ENCODE results near the gene ETNK1. TPM values are rescaled to one million over a fixed set of nuclear protein-coding genes. Genes with fewer than 3 reads are reported as not detected.

The ETNK1 gene
- total and polyA plus RNA-seq, 3 donors from 2014 or later = 61.3 to 81.4 (median 66.7) TPM

GRCh38 chr12:22709292-22709691 is 84.3 kb downstream of the ETNK1 start:
- Histone ChIP-seq H3K4me3 (no peak overlapping the region), H3K27me3 (no peaks in the 10 kb centered on the region), H3K9me3 (no peaks in the 10 kb centered on the region), H3K4me1 (no peaks in the 10 kb centered on the region), H3K36me3 (ENCODE audit: low read depth, missing control alignments) (no peaks in the 10 kb centered on the region), H3K27ac (no peak overlapping the region)
- DNase-seq = no peak
- TF ChIP-seq CTCF (IDR thresholded peaks at IDR 0.05) (peak; percentile 35 to 49 (median 44)), POLR2A (IDR thresholded peaks at IDR 0.05) (no peak)
- intact Hi-C loops (cut with DNase I; ENCODE audit: low total_unique reads) = no loop called here
- WGBS, 2 donors = 26 to 32% methylated on average over 5 of the region's 5 CpGs

DNA sequence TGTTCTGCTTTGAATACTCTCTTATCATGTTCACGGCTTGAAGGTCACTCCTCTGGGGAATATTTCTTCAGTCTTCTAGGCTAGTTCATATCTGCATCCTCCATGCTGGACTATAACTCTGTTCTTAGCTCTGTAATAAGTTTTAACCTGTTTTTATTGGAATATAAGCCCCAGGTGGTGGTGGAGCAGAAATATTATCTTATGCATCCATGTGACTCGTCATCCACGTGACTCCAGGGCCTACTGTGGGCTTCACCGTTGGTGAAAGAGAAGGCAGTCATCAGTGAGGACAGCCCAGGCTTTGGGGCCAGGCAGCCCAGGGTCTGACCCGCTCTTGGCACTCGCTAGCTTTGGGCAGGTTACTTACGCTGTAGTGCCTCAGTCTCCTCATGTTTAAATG is 87.1 kb downstream of the ETNK1 start:
- intact Hi-C loops (cut with DNase I; ENCODE audit: low total_unique reads) = no loop called here
- no peaks in the 10 kb centered on the region for H3K27me3 ChIP-seq
- H3K9me3 ChIP-seq = no peaks in the 10 kb centered on the region
- no peaks in the 10 kb centered on the region for H3K4me1 ChIP-seq
- 81% methylated on average over 7 of the region's 7 CpGs for WGBS, 2 donors
- H3K36me3 ChIP-seq (ENCODE audit: low read depth, missing control alignments) = no peaks in the 10 kb centered on the region
- TF ChIP-seq CTCF (IDR thresholded peaks at IDR 0.05) = no peak
- TF ChIP-seq POLR2A (IDR thresholded peaks at IDR 0.05) = no peak
- no peak overlapping the region for H3K4me3 ChIP-seq
- no peak for DNase-seq
- no peak overlapping the region for H3K27ac ChIP-seq

DNA sequence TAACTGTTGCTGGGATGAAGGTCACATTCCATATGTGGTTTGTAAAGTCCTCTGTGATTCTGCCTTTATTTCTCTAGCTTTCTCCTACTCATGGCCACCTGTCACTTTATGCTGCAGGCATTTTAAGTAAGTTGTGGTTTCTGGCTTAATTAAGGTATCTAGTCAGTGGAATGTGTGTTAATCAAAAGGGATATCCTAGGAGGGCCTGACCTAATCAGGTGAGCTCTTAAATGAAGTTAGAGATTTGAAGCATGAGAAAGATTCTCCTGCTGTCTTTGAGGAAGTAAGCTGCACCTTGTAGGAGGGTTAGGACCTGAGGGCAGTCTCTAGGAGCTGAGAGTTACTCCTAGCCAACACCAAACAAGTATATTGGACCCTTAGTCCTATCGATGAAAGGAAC is 90.3 kb downstream of the ETNK1 start:
- Histone ChIP-seq H3K4me3 (no peak overlapping the region), H3K27ac (no peak overlapping the region), H3K27me3 (no peaks in the 10 kb centered on the region), H3K9me3 (no peaks in the 10 kb centered on the region), H3K36me3 (ENCODE audit: low read depth, missing control alignments) (no peaks in the 10 kb centered on the region), H3K4me1 (no peaks in the 10 kb centered on the region)
- intact Hi-C loops (cut with DNase I; ENCODE audit: low total_unique reads) = no loop called here
- TF ChIP-seq CTCF (IDR thresholded peaks at IDR 0.05) = no peak
- TF ChIP-seq POLR2A (IDR thresholded peaks at IDR 0.05) = no peak
- DNase-seq = no peak
- 92 to 100% methylated on average over 1 of the region's 1 CpG for WGBS, 2 donors

GRCh38 chr12:22719745-22720144 is 94.8 kb downstream of the ETNK1 start:
- 87 to 91% methylated on average over 4 of the region's 4 CpGs for WGBS, 2 donors
- H3K9me3 ChIP-seq = no peaks in the 10 kb centered on the region
- H3K27ac ChIP-seq = no peak overlapping the region
- TF ChIP-seq POLR2A (IDR thresholded peaks at IDR 0.05) (no peak), CTCF (IDR thresholded peaks at IDR 0.05) (no peak)
- no peaks in the 10 kb centered on the region for H3K36me3 ChIP-seq (ENCODE audit: low read depth, missing control alignments)
- H3K4me3 ChIP-seq = no peak overlapping the region
- DNase-seq = no peak
- no peaks in the 10 kb centered on the region for H3K27me3 ChIP-seq
- intact Hi-C loops (cut with DNase I; ENCODE audit: low total_unique reads) = no loop called here
- no peaks in the 10 kb centered on the region for H3K4me1 ChIP-seq

DNA sequence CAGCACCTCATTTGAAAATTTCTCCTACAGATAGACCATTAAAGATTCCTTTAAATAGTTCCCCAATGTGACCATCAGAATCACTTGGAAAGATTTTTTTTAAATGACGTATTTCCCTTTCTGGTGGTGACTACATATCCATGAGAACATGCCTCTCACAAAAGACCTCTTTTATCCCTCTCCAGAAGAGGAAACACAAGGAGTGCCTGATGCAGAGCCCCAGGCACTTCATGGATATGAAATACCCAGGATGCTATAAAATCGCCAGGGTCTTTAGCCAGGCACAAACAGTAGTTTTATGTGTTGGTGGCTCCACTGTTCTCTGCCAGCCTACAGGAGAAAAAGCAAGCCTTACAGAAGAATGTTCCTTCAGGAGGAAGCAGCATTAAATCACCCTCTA is 97.1 kb downstream of the ETNK1 start:
- TF ChIP-seq POLR2A (IDR thresholded peaks at IDR 0.05) (no peak), CTCF (IDR thresholded peaks at IDR 0.05) (no peak)
- intact Hi-C loops (cut with DNase I; ENCODE audit: low total_unique reads) = no loop called here
- H3K9me3 ChIP-seq = no peaks in the 10 kb centered on the region
- no peak overlapping the region for H3K27ac ChIP-seq
- no peaks in the 10 kb centered on the region for H3K4me1 ChIP-seq
- no peak for DNase-seq
- WGBS, 2 donors = 91 to 93% methylated on average over 2 of the region's 2 CpGs
- no peaks in the 10 kb centered on the region for H3K27me3 ChIP-seq
- H3K4me3 ChIP-seq = no peak overlapping the region
- H3K36me3 ChIP-seq (ENCODE audit: low read depth, missing control alignments) = no peaks in the 10 kb centered on the region
